NCI-H2081 (cell line): Measurements from ENCODE around the gene STRIP1.

Experiments used
- DNase-seq, 2 experiments: peaks; one replicate each; lab custom pipeline; 2025; lab: John Stamatoyannopoulos, UW

Gene STRIP1

GRCh38 chr1:110049801-110050601, 15.6 kb downstream of the STRIP1 start:
- DNase-seq, result no peak

DNA sequence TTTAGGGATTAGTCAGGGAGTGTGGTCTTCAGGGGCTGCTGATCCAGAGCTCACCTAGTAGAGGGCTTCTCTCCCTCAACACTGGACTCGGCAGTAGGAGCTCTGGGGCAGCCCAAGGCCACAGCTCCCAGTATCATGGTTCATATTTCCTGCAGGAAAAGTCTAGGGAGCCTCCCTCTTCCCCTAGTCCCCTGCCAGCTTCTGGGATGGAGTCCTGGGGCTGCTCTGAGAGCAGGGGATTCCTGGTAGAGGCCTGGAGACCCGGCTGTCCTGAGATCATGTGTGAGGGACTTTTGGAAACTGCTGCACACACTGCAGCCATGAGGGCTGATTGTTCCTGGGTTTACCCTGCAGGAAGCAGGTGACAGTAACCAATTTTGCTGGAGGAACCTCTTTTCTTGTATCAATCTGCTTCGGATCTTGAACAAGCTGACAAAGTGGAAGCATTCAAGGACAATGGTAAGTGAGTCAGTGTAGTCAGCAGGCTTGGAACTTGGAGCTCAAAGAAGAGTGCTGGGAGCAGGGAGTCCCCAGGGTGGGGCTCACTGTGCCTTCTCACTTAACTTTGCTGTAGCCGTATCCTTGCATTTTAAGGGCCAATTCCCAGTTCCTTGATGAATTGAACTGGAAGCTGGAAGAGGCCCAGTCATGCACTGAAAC, 16.3 kb downstream of the STRIP1 start:
- no peak for DNase-seq

DNA sequence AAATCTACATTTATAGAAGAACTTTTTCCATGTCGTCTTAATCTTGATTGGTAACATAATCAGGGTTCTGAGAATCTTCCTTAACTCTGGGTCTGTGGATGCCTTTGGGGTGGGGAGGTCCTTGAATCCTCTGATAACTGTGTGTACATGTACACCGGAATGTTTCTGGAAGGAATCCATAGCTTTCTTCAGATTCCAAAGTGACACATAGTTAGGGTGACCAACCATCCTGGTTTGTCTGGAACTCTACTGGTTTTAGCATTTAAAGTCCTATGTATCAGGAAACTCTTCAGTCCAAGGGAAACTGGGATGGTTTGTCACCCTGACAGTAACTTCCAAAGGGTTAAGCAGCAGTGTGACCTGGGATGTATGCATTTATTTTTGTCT, 16.8 kb downstream of the STRIP1 start:
- DNase-seq, result no peak

DNA sequence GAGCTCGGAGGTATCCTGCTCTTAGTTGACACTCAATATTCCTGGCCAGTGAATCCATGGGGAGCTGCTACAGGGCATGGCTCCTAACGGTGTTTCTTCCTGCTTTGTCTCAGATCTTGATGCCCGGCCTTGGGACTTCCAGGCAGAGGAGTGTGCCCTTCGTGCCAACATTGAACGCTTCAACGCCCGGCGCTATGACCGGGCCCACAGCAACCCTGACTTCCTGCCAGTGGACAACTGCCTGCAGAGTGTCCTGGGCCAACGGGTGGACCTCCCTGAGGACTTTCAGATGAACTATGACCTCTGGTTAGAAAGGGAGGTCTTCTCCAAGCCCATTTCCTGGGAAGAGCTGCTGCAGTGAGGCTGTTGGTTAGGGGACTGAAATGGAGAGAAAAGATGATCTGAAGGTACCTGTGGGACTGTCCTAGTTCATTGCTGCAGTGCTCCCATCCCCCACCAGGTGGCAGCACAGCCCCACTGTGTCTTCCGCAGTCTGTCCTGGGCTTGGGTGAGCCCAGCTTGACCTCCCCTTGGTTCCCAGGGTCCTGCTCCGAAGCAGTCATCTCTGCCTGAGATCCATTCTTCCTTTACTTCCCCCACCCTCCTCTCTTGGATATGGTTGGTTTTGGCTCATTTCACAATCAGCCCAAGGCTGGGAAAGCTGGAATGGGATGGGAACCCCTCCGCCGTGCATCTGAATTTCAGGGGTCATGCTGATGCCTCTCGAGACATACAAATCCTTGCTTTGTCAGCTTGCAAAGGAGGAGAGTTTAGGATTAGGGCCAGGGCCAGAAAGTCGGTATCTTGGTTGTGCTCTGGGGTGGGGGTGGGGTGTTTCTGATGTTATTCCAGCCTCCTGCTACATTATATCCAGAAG, 19.4 kb downstream of the STRIP1 start:
- peak in 1 of 2 experiments; percentile 14 for DNase-seq

GRCh38 chr1:110055493-110056284, 21.3 kb downstream of the STRIP1 start:
- DNase-seq, result no peak

DNA sequence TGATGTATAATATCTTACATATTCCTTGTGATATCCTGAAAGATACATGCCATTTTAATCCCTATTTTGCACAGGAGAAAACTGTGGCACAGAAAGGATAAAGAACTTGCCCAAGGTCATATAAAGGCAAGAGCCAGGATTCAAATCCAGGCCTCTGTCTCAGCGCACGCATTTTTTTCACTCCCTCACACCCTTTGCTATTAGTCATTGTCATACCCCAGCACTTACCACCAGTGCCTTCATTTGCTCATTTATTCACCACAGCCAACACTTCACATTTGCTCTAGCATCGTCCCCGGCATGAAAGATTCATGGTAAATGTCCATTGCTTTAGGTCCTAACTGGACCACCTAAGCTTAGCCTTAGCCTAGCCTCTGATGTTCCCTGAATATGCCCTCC, 21.9 kb downstream of the STRIP1 start:
- no peak for DNase-seq

DNA sequence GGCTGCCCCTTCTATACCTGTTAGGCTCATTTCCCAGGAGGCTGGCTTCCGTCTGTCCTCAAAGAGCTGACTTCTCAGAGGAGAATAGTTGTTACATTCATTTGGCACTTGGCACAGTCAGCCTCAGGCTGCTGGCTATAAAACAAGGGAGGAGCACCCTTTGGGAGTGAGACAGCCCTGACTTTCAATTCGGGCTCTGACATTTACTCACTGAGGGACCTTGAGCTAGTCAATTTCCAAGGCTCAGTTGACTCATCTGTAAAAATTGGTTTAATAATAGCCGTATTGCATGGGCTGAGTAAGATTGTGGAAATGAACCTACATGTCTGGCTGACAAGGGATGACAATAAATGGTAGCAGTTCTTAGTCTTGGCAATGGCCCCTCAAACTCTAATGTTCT, 22.4 kb downstream of the STRIP1 start:
- DNase-seq, result no peak

- DNase-seq, result no peak
These were observed 23.6 kb downstream of the STRIP1 start for GRCh38 chr1:110057963-110058518.

GRCh38 chr1:110058591-110058990, 24.2 kb downstream of the STRIP1 start:
- DNase-seq, result no peak

GRCh38 chr1:110059133-110059863, 24.9 kb downstream of the STRIP1 start:
- DNase-seq, result no peak

GRCh38 chr1:110060034-110060661, 25.7 kb downstream of the STRIP1 start:
- no peak for DNase-seq

GRCh38 chr1:110060662-110061060, 26.2 kb downstream of the STRIP1 start:
- DNase-seq, result no peak

GRCh38 chr1:110061341-110061740, 26.9 kb downstream of the STRIP1 start:
- DNase-seq, result no peak

GRCh38 chr1:110062612-110063011, 28.2 kb downstream of the STRIP1 start:
- no peak for DNase-seq

GRCh38 chr1:110063781-110064180, 29.4 kb downstream of the STRIP1 start:
- no peak for DNase-seq

- DNase-seq, result no peak
These were observed 30.3 kb downstream of the STRIP1 start for GRCh38 chr1:110064576-110065337.

- no peak for DNase-seq
These were observed 31.4 kb downstream of the STRIP1 start for GRCh38 chr1:110065841-110066240.

DNA sequence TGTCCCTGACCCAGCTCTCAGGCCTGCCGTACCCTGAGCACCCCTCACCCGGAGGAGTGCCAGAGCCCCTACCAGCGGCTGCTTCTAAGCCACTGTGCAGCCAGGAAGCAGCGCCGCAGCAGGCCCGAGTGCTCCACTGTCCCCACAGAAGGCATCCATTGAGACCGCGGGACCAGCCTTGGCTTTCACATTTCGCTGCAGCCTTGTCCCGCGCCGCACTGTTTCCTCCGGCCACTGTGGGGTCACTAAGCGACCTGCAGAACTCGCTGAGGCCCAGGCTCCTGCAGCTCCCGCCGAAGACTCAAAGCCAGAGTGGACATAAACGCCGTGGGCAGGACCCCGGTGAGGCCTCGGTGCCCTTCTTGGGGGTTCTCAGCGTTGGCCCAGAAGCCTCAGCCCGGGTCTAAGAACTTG, 33.1 kb downstream of the STRIP1 start:
- DNase-seq, result no peak

DNA sequence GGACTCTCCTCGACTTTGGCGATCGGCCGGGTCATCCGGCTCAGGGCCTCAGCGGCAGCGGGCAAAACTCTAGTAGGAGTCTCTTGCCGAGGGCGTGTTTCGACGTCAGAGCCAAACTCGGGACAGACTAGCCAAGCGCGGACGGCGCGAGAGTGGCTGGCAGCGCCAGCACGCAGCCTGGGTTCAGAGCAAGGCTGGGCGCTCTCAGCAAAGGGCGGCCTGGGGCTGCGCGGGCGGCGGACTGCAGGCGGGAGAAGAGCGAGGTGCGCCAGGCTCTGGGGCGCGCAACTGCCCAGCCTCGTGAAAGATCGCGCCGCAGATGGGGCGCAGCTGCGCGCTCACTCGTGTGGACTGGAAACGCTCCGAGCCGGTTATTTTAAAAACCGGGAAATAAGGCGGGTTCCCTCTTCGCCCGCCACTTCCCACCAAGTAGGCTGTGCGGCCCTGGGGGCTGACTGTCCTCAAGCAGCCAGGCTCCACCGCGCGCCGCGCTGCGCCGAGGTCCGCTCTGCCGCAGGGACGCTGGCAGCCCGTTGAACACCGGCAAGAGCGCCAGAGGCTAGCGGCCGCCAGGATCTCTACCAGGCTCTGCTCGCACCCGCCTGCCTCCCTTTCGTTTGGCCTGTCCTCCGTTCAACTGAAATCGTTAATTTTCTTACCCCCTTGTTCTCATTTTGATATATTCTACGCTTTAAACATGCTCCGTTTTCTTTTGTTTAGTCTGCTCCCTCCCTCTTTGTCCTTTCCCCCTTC, 33.6 kb downstream of the STRIP1 start:
- DNase-seq, result no peak
